Adrenal gland (tissue), 5 donors: Measurements from ENCODE around the gene IL1RAPL1.

ENCODE experiments used
- POLR2A ChIP-seq, 2 donors: fragments of 450-650 bp; IDR thresholded peaks; one replicate each; pipeline ENCODE4 v1.6.1; 2017; ENCODE audit warnings: antibody characterized with exemption in 2 of 2, mild to moderate bottlenecking in 2 of 2, moderate library complexity in 1 of 2
- TF ChIP-seq, protein P1 (sequence below), 6 experiments: fragments of 450-650 bp in 4 of 6; fragments of 200-600 bp in 2 of 6; sonication (generic) in 1 of 6; IDR thresholded peaks; 1 replicate in 5 of 6; 2 replicates in 1 of 6; pipeline versions ENCODE4 v1.5.1 to v1.8.0; 2016 to 2021; ENCODE audit warnings: antibody characterized with exemption in 6 of 6, mild to moderate bottlenecking in 2 of 6, moderate library complexity in 1 of 6
- donor health status: DM: no; HTN: no; CAD: no.

GRCh38 chrX:28549838-28550237 lies 37.4 kb upstream of the IL1RAPL1 start:
- TF ChIP-seq, protein P1, sequence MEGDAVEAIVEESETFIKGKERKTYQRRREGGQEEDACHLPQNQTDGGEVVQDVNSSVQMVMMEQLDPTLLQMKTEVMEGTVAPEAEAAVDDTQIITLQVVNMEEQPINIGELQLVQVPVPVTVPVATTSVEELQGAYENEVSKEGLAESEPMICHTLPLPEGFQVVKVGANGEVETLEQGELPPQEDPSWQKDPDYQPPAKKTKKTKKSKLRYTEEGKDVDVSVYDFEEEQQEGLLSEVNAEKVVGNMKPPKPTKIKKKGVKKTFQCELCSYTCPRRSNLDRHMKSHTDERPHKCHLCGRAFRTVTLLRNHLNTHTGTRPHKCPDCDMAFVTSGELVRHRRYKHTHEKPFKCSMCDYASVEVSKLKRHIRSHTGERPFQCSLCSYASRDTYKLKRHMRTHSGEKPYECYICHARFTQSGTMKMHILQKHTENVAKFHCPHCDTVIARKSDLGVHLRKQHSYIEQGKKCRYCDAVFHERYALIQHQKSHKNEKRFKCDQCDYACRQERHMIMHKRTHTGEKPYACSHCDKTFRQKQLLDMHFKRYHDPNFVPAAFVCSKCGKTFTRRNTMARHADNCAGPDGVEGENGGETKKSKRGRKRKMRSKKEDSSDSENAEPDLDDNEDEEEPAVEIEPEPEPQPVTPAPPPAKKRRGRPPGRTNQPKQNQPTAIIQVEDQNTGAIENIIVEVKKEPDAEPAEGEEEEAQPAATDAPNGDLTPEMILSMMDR (IDR thresholded peaks at IDR 0.05) = no peak
- no peak for TF ChIP-seq POLR2A (IDR thresholded peaks at IDR 0.05)
